Stimulated activated CD4-positive, alpha-beta T cell treated with anti-CD3 and anti-CD28 coated beads, TNF-alpha, amount 100 ng/mL, for 24 hours (primary cell): ENCODE measurements around the gene HYDIN.

Source experiments
- DNase-seq, 3 experiments: peaks; one replicate each; pipeline ENCODE4 v3.0.0-alpha.2; 2020; ENCODE audit warnings: low read depth in 3 of 3

Gene HYDIN

DNA sequence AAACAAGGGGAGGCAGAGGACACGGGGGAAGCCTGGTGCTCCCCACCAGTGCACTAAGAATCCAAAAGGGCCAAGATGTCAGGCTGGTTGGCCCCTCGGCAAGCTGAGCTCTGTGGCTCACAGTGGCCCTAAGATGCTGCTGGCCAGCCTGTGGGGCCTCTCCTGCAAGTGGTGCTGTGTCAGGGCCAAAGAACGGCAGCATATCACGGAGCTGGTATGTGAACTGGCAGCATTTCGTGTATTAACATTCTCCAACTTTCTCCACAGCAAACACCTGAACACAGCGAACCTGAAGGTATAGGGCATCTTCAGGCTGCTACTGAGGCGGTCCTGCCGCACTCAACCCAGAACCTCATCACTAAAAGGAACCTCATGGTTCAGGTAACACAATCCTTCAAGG is 464.3 kb downstream of the HYDIN start:
- no peak for DNase-seq

DNA sequence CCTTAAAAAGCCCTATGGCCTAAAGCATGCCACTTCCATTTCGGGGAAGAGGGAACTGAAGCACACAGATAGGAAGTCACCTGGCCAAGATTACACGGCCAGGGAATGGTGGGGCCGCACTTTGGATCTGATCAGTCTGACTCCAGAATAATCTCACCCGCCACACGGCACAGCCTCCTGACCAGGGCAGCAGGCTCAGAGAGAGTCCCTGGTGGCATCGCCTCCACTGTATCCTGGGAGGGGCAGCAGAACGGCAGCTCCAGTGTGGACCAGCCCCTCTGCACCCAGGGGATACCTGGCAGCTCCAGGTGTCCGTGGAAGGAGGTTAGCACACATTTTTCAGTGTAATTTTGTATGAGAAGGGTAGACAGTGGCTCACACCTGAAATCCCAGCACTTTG is 465.0 kb downstream of the HYDIN start:
- DNase-seq: no peak

DNA sequence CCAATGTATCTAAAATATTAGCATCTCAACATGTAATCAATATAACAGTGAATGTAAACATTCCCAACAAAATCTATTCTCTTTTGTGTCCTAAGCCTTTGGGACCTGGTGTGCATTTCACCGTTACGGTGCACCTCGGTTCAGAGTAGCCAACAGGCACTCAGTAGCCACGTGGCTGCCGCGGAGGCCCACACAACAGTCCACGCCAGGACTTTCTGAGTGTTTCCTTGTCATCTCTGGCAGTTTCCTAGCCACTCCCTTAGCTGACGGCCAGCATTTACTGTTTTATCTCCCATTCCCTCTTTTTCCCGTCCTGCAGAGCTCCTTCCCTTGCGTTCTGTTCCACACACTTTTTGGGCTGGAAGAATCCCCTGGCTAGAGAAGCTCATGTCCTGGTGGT is 465.9 kb downstream of the HYDIN start:
- DNase-seq: no peak

DNA sequence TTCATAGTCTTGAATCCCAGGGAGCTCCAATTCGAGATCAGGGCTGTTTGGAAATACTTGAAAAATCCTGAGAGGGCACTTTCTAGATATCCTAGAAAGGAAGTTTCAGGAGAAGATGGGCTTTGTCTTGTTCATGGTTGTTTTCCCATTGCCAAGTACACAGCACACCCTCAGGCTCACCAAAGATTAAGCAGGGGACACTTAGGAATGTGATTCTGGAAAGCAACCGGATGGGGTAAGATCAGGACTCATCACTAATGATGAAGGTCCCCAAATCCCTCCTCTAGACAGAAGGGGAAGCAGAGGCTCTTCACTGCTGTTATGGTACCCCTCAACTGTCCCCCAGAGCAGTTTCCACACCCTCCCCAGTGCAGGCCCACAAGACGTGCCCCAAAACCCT is 470.3 kb downstream of the HYDIN start:
- no peak for DNase-seq

DNA sequence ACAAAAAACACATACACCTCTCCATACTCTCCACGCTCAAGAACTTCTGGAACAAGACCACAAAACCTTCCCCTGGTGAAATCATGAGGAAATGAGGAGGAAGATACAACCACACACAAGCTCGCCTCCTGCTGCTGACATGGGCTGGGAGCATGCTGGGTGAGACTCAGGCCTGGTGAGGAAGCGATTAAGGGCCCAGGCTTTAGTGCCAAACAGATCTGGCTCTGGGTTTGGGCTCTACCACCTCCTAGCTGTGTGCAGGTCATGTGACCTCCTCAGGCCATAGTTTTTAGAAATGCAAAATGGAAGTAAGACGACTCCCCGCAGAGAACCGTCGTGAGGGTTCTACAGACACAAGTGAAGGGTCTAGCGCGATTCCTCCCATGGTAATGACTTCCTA is 470.9 kb downstream of the HYDIN start:
- DNase-seq: no peak

DNA sequence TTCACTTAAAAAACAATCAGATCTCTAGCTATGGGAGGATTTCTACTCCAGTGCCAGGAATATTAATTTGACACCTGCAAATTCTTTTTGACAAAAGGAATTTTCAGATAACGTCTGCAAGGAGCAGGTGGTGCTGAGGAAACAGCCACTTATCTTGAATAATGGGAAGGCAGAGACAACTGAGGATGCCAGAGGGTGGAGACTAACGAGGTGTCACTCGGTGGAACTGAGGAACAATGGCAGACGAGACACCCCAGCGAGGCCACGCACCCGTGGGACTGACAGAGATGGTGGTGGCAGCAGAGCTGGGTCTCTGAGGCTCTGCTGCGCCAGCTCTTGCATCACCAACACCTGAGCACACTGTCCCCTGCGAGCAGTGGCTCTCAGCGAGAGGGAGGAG is 471.7 kb downstream of the HYDIN start:
- DNase-seq: no peak
